Measurements from ENCODE around the gene MSL1. TPM values are rescaled to one million over a fixed set of nuclear protein-coding genes. Genes with fewer than 3 reads are reported as not detected.

The MSL1 gene, protein sequence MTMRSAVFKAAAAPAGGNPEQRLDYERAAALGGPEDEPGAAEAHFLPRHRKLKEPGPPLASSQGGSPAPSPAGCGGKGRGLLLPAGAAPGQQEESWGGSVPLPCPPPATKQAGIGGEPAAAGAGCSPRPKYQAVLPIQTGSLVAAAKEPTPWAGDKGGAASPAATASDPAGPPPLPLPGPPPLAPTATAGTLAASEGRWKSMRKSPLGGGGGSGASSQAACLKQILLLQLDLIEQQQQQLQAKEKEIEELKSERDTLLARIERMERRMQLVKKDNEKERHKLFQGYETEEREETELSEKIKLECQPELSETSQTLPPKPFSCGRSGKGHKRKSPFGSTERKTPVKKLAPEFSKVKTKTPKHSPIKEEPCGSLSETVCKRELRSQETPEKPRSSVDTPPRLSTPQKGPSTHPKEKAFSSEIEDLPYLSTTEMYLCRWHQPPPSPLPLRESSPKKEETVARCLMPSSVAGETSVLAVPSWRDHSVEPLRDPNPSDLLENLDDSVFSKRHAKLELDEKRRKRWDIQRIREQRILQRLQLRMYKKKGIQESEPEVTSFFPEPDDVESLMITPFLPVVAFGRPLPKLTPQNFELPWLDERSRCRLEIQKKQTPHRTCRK
- 60.6 to 69.1 TPM (median 64.3 TPM) in 5 replicates for total RNA-seq (2022; extraction: Qiagen RNA extraction)

DNA sequence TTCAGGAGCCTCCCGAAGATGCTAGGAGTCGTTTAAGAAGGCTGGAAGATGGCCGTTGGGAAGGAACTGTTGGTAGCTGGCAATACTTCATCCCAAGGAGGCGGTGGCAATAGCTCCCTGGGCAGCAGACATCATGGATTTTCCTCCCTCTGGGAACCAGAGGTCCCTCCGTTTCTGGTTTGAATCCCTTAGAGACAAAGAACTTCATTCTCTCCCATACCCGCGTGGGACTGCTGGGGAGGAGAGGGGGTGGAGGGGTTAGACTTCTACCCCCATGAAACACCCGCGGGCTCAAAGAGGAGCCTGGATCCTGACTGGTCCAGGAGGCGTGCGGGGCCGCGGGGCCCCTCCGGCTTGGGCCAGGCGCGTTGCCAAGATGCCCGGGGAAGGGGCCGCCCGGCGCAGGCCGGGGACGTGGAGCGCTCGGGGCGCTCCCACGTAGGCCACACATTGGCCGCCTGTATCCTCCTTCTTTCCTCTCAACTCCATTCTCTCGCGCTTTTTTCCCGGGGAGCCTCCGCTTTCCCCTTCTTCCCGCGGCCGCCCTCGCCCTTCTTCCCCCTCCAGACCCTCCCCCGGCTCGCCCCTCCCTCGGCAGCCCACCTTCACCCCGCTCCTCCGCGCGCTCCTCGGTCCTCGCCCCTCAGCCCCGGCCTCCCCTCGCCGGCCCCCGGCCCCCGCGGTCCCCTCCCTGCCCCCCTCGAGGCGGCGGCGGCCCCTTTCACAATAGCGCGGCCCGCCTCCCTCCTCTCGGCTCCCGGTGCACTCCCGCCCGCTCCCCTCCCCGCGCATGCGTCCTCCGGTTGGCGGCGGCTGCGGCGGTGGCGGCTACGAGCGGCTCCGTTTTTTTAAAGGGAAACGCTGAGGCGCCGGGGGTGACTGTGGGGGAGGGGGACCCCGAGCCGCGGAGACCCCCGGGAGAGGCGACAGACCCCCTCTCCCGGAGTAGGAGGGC lies at the start of gene MSL1:
Gene MSL1, plus strand, starts transcription at position 791 of the 955 bp plus-strand sequence. CDS start 642 bp downstream, outside the sequence.

DNA sequence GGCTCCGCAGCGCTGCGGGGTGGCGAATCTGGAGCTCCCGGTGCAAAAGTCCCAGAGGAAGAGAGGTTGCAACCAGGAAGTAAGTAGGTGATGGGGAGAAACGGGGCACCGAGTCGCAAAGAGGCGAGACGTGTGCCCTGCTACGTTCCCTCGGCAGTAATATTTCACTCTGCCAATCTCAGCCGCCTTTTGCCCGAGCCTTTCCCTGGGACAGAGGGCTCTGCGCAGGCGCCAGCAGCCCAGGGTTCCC lies 21.4 kb upstream of the MSL1 start, which contains the start of gene NR1D1:
Gene NR1D1, minus strand, starts transcription at position 171 of the 250 bp plus-strand sequence. CDS start 495 bp downstream, outside the sequence.

DNA sequence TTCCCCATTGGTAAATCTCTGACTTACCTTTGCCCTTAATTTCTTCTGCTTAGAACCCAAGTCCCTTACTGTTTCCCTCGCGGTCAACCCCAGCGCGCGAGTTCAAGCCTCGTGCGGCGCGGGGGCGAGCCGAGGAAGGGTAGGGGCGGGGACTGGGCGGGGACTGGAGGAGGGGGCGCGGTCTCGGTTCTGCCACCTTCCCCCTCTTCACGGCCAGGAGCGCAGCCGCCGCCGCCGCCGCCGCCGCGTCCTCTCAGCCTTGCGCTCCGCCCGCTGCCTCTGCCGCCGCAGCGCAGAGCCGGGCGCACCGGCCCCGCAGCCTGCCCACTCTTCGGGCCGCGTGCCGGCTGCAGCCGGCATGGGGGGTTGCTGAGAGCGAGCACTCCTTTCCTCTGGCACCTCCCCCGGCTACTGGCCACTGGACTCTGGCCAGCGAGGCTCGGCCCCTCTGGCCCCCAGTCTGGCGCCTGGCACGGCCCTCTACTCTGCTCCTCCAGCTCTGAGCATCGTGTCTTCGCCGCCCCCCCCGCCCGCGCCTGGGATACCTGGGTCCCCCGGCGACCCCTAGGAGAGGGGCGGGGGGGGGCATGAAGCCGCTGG lies 55.6 kb downstream of the MSL1 start, which contains the start of gene RAPGEFL1:
Gene RAPGEFL1, plus strand, starts transcription at position 196 of the 600 bp plus-strand sequence. Its CDS starts 392 bp downstream, at position 588.

Other genes starting within 250 kb of the MSL1 start
- gene GSDMB, start 203.3 kb upstream of the MSL1 start, total RNA-seq (2022; extraction: Qiagen RNA extraction) = 1.3 to 2.8 TPM (median 2.2 TPM) in 5 replicates
- 33.5 to 42.6 TPM (median 40.8 TPM) in 5 replicates for gene ORMDL3, start 194.4 kb upstream of the MSL1 start, total RNA-seq (2022; extraction: Qiagen RNA extraction)
- gene LRRC3C, start 194.2 kb upstream of the MSL1 start, total RNA-seq (2022; extraction: Qiagen RNA extraction) = not detected in 5 replicates
- not detected in 5 replicates for gene GSDMA, start 159.0 kb upstream of the MSL1 start, total RNA-seq (2022; extraction: Qiagen RNA extraction)
- gene PSMD3, start 141.2 kb upstream of the MSL1 start, total RNA-seq (2022; extraction: Qiagen RNA extraction) = 159 to 170 TPM (median 169 TPM) in 5 replicates
- gene CSF3, start 106.5 kb upstream of the MSL1 start, total RNA-seq (2022; extraction: Qiagen RNA extraction) = 0.22 to 1.2 TPM (median 0.77 TPM) in 5 replicates
- 52.9 to 61.8 TPM (median 56.7 TPM) in 5 replicates for gene MED24, start 67.6 kb upstream of the MSL1 start, total RNA-seq (2022; extraction: Qiagen RNA extraction)
- gene THRA, start 59.0 kb upstream of the MSL1 start, total RNA-seq (2022; extraction: Qiagen RNA extraction) = 23.9 to 31.0 TPM (median 29.2 TPM) in 5 replicates
- 8.6 to 10.5 TPM (median 10.2 TPM) in 5 replicates for gene NR1D1, start 21.4 kb upstream of the MSL1 start, total RNA-seq (2022; extraction: Qiagen RNA extraction)
- gene CASC3, start 18.6 kb downstream of the MSL1 start, total RNA-seq (2022; extraction: Qiagen RNA extraction) = 43.0 to 55.6 TPM (median 45.3 TPM) in 5 replicates
- gene RAPGEFL1, start 55.5 kb downstream of the MSL1 start, total RNA-seq (2022; extraction: Qiagen RNA extraction) = 2.2 to 3.0 TPM (median 2.8 TPM) in 5 replicates
- gene WIPF2, start 97.3 kb downstream of the MSL1 start, total RNA-seq (2022; extraction: Qiagen RNA extraction) = 18.2 to 23.5 TPM (median 21.5 TPM) in 5 replicates
- gene CDC6, start 165.9 kb downstream of the MSL1 start, total RNA-seq (2022; extraction: Qiagen RNA extraction) = 46.8 to 55.1 TPM (median 50.8 TPM) in 5 replicates
- gene RARA, start 187.2 kb downstream of the MSL1 start, total RNA-seq (2022; extraction: Qiagen RNA extraction) = 40.3 to 48.3 TPM (median 42.5 TPM) in 5 replicates
- gene GJD3, start 242.8 kb downstream of the MSL1 start, total RNA-seq (2022; extraction: Qiagen RNA extraction) = 0.80 to 1.4 TPM (median 0.96 TPM) in 5 replicates

Measured in A549 treated with Hydrocortisone at 1 μM for 4 hours (cell line).